ENCODE results near the gene ZYG11A.

GRCh38 chr1:52801011-52801410 is 41.5 kb upstream of the ZYG11A start:
- TF ChIP-seq CTCF (IDR thresholded peaks at IDR 0.05 in 4 of 5, conservative IDR thresholded peaks at IDR 0.05 in 1 of 5) (no peak), POLR2A (IDR thresholded peaks at IDR 0.05) (no peak)
